ENCODE measurements around the gene DLGAP1. TPM values are rescaled to one million over a fixed set of nuclear protein-coding genes. Genes with fewer than 3 reads are reported as not detected.
A peak's percentile ranks its signal among the peaks of the same experiment; 100 is the strongest.

The DLGAP1 gene
- total RNA-seq, 1 experiment from 2014 or later = 23.2 TPM

GRCh38 chr18:3520230-3521085 is 934.6 kb downstream of the DLGAP1 start:
- no peak for DNase-seq
- Histone ChIP-seq H3K18ac (ENCODE audit: insufficient read length, low read depth, low read length) (no peak overlapping the region), H3K79me2 (ENCODE audit: insufficient read depth, low read length) (no peaks in the 10 kb centered on the region), H3K79me1 (ENCODE audit: insufficient read depth, low read depth, low read length, poor library complexity, severe bottlenecking) (no peaks in the 10 kb centered on the region), H2BK5ac (ENCODE audit: insufficient read length, low read length) (no peak overlapping the region), H3K23ac (ENCODE audit: insufficient read length, low read depth, low read length) (no peak overlapping the region), H3K4me1 (ENCODE audit: insufficient read depth, low read length) (peaks cover 9% of the 10 kb centered on the region; the same call in 1 of the 2 replicates), H3K23me2 (ENCODE audit: insufficient read length, low read depth, low read length, poor library complexity, severe bottlenecking) (no peaks in the 10 kb centered on the region), H4K20me1 (ENCODE audit: control insufficient read depth, insufficient read depth, insufficient read length) (no peaks in the 10 kb centered on the region), H2BK20ac (ENCODE audit: low read depth, low read length, poor library complexity, severe bottlenecking) (no peak overlapping the region), H2BK15ac (ENCODE audit: low read depth, low read length) (no peak overlapping the region), H3K14ac (ENCODE audit: insufficient read depth, low read length) (no peak overlapping the region), H2BK12ac (ENCODE audit: insufficient read length, low read depth, low read length) (no peak overlapping the region), H3T11ph (ENCODE audit: low read length) (no peak overlapping the region), H3K9ac (ENCODE audit: extremely low read depth, insufficient read length, low read length) (no peak overlapping the region), H2BK120ac (ENCODE audit: low read depth, low read length, poor library complexity, severe bottlenecking) (no peak overlapping the region), H3K27me3 (ENCODE audit: insufficient read depth, low read length) (no peaks in the 10 kb centered on the region), H3K56ac (ENCODE audit: insufficient read length, low read depth, low read length) (no peak overlapping the region), H3K4me2 (ENCODE audit: insufficient read depth, insufficient read length, low read length) (no peak overlapping the region), H3K4ac (ENCODE audit: low read depth, low read length) (no peak overlapping the region), H2AK5ac (ENCODE audit: insufficient read length, low read length) (no peak overlapping the region), H2AFZ (ENCODE audit: low read length) (no peak overlapping the region), H4K91ac (ENCODE audit: insufficient read length, low read depth, low read length) (no peak overlapping the region), H4K5ac (ENCODE audit: insufficient read length, low read depth, low read length) (no peak overlapping the region), H4K8ac (replicated peaks; ENCODE audit: insufficient read length, low read depth, low read length) (no peak overlapping the region), H3K27ac (ENCODE audit: insufficient read length, low read depth, low read length) (no peak overlapping the region), H3K9me3 (ENCODE audit: control insufficient read depth, low read depth, low read length) (no peaks in the 10 kb centered on the region)
- peaks cover 10 to 12% of the 10 kb centered on the region in 2 experiments for H3K9me3 Mint-ChIP-seq
- TF ChIP-seq CTCF (conservative IDR thresholded peaks at IDR 0.05) = no peak
- H3K4me1 Mint-ChIP-seq = peaks cover 17 to 22% of the 10 kb centered on the region in 2 experiments
- H3K27me3 Mint-ChIP-seq (ENCODE audit: low read depth) = no peaks in the 10 kb centered on the region
- no CpG with 5 or more reads among the region's 11 CpGs for WGBS (ENCODE audit: extremely low coverage, insufficient read length, low lambda C conversion rate)
- no peak overlapping the region for H3K4me3 Mint-ChIP-seq
- H3K27ac Mint-ChIP-seq = peak overlapping the region; percentile 22 to 79 (median 24); a peak in 4 of 7 replicates
- H3K36me3 Mint-ChIP-seq (ENCODE audit: insufficient read depth in 1 of 3, low read depth in 3 of 3) = peaks cover 7 to 13% (median 9%) of the 10 kb centered on the region in 3 experiments
